Activated naive CD4-positive, alpha-beta T cell treated with anti-CD3 and anti-CD28 coated beads for 36 hours (primary cell): ENCODE results near the gene PDGFC. TPM values are rescaled to one million over a fixed set of nuclear protein-coding genes. Genes with fewer than 3 reads are reported as not detected.
"Not testable (repeated sequence)": the region's sequence is repeated elsewhere in the genome, so short reads cannot be mapped to it uniquely, and the experiment has no call there.

Experiments
- CTCF ChIA-PET: fragments of 350-600 bp; sonication (Branson Sonifier 250); formaldehyde crosslinking; loops from one replicate; lab custom pipeline; 2021; ENCODE audit warnings: antibody characterized with exemption; lab: Charles Lee
- DNase-seq: peaks from one replicate; pipeline ENCODE4 v3.0.0-alpha.2; 2020
- H3K27ac Mint-ChIP-seq: one replicate; pipeline ENCODE4 v1.8.0; 2021; ENCODE audit warnings: mild to moderate bottlenecking, mixed read lengths
- H3K27me3 Mint-ChIP-seq: one replicate; pipeline ENCODE4 v1.8.0; 2021; ENCODE audit warnings: low read depth, mixed read lengths
- H3K36me3 Mint-ChIP-seq: one replicate; pipeline ENCODE4 v1.8.0; 2021; ENCODE audit warnings: low read depth, mixed read lengths
- H3K4me1 Mint-ChIP-seq: one replicate; pipeline ENCODE4 v1.8.0; 2021; ENCODE audit warnings: low read depth, mixed read lengths
- H3K4me3 Mint-ChIP-seq: one replicate; pipeline ENCODE4 v1.8.0; 2021; ENCODE audit warnings: mild to moderate bottlenecking, moderate library complexity, mixed read lengths
- H3K9me3 Mint-ChIP-seq: one replicate; pipeline ENCODE4 v1.8.0; 2021; ENCODE audit warnings: mixed read lengths
- intact Hi-C: fragments of 100-400 bp; cut with micrococcal nuclease; formaldehyde crosslinking; loops from one replicate; pipeline ENCODE4 v1.15.1; 2023
- total RNA-seq, 2 experiments: library from RNA; stranded (reverse); gene quantifications; one replicate each; pipeline ENCODE4 v1.2.3, GENCODE V29; 2021

PDGFC gene
- total RNA-seq, 2 experiments from 2014 or later: not detected

DNA sequence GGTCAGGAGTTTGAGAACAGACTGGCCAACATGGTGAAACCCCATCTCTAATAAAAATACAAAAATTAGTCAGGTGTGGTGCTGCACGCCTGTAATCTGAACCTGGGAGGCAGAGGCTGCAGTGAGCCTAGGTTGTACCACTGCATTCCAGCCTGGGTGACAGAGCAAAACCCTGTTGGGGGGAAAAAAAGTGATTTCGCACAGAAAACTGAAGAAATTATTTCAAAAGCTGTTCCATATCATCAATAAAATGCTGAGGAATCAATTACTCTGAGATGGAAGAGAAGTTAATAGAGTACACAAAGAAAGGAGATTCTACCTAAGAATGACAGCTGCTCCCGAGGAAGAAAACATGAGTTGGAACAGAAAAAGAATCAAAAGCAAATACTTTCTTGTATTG is 95.9 kb downstream of the PDGFC start:
- no peak overlapping the region for H3K27ac Mint-ChIP-seq
- no peak overlapping the region for H3K4me3 Mint-ChIP-seq
- intact Hi-C loops: no loop called here
- H3K4me1 Mint-ChIP-seq: no peaks in the 10 kb centered on the region
- no peaks in the 10 kb centered on the region for H3K36me3 Mint-ChIP-seq
- CTCF ChIA-PET: no interaction called here
- no peaks in the 10 kb centered on the region for H3K27me3 Mint-ChIP-seq
- peaks cover 3% of the 10 kb centered on the region for H3K9me3 Mint-ChIP-seq
- no peak for DNase-seq

DNA sequence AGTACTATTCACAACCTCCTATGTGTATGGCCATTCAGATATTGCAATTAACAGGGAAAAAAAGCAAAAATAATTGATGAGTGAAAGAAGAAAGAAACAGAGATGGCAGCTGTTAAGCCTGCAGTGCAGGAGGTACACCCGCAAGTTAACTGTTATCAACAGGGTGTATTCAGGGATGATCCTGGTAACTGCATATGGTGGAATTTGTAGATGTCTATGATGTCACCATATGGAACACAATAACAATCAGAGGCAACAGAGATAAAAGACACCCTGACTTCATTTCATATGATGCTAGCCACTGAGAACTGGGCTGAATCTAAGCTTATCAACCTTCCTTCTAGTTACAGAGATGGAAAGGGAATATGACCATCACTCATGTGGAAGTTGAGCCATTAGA is 96.5 kb downstream of the PDGFC start:
- Mint-ChIP-seq H3K9me3 (peaks cover 3% of the 10 kb centered on the region), H3K27me3 (no peaks in the 10 kb centered on the region), H3K27ac (no peak overlapping the region), H3K4me3 (no peak overlapping the region), H3K4me1 (no peaks in the 10 kb centered on the region), H3K36me3 (no peaks in the 10 kb centered on the region)
- CTCF ChIA-PET: no interaction called here
- intact Hi-C loops: no loop called here
- DNase-seq: no peak

DNA sequence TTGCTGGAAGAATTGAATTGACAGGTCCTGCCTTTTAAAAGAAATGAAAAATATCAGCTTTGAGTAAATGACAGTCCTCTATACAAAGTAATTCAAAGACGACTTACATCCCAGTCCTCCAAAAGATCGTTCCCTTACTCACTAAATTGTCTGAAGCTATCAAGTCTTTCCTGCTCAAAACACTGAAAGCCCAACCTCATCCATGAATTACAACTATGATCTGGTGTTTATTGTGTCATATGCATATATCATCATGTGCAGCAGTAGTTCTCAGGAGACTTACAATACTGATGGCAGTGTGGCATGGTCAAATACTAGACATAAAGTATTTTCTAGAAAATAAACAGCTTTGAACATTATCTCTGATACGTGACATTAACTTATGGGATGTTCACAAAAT is 97.8 kb downstream of the PDGFC start:
- CTCF ChIA-PET: no interaction called here

DNA sequence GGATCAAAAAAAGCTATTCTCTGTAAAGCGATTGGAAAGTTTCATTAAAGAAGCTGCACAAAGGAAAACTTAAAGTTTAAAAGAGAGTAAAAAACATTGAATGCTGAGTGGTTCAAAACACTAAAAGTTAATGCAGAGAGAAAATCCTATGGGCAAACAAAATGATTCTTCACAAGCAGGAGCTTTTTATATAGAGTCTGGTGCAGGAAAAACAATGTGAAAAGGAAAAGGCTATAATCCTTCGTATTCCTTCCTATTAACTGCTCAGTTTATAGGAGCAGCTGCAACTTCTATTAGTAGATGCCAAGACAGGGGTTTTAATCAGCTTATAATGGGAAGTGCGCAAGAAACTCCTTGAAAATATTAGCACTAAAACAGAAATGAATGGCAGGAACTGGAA is 100.7 kb downstream of the PDGFC start:
- Mint-ChIP-seq H3K36me3 (no peaks in the 10 kb centered on the region), H3K27ac (no peak overlapping the region), H3K27me3 (no peaks in the 10 kb centered on the region), H3K4me1 (no peaks in the 10 kb centered on the region), H3K4me3 (no peak overlapping the region), H3K9me3 (peaks cover 8% of the 10 kb centered on the region)
- no peak for DNase-seq
- CTCF ChIA-PET: no interaction called here
- intact Hi-C loops: no loop called here

More for the DNA sequence above, 97.8 kb downstream of the PDGFC start:
- Mint-ChIP-seq H3K4me1 (no peaks in the 10 kb centered on the region), H3K36me3 (no peaks in the 10 kb centered on the region), H3K9me3 (peaks cover 4% of the 10 kb centered on the region), H3K27me3 (no peaks in the 10 kb centered on the region), H3K4me3 (no peak overlapping the region), H3K27ac (no peak overlapping the region)
- intact Hi-C loops: no loop called here
- DNase-seq: no peak

DNA sequence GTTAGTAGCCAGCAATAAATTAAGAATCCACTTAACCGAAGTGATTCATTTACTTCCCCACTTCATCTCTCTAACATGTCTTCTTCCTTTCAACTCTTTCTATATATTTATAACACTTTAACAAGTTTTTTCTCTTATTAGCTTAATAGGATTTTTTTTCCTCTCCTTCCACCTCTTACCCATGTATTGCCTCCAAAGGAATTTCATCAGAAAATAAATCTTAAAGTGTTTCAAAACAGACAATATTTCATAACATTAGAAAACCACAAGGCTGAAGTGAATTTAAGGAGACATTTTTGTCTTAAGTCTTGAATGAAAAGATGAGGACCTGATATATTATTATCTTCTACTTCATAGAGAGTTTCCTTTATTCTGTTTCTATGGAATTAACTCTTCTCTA is 101.5 kb downstream of the PDGFC start:
- DNase-seq: no peak
- Mint-ChIP-seq H3K4me1 (no peaks in the 10 kb centered on the region), H3K9me3 (peaks cover 8% of the 10 kb centered on the region), H3K4me3 (no peak overlapping the region), H3K27ac (no peak overlapping the region), H3K27me3 (no peaks in the 10 kb centered on the region), H3K36me3 (no peaks in the 10 kb centered on the region)
- intact Hi-C loops: no loop called here
- CTCF ChIA-PET: no interaction called here

DNA sequence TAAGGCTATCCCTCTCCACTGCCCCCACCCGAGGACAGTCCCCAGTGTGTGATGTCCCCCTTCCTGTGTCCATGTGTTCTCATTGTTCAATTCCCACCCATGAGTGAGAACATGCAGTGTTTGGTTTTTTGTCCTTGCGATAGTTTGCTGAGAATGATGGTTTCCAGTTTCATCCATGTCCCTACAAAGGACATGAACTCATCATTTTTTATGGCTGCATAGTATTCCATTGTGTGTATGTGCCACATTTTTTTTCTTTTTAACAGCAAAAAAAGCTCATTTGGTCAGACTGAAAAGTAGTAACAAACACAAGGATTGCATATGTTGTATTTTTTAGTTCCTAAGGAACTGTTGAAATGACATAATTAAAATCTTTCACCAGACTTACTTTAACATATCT is 105.5 kb downstream of the PDGFC start:
- not testable (repeated sequence) for H3K4me1 Mint-ChIP-seq

DNA sequence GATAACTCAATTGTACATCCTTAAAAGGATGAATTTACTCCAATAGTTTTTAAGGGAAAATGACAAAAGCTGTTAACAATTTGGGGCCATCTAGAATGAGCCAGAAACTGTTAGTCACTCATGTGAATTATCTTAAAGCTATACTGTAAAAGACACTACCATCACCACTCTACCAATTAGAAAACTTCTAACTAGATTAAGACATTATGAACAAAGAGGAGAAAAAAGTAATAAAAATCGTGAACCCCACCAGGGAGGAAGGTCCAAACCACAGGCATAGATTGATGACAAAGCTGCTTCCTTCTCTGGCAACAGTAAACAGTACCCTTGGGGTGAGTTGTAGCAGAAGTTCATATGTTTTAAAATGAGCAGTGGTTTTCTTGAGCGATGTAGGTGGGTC is 106.1 kb downstream of the PDGFC start:
- Mint-ChIP-seq H3K4me1 (no peaks in the 10 kb centered on the region), H3K27ac (no peak overlapping the region), H3K36me3 (no peaks in the 10 kb centered on the region), H3K9me3 (peaks cover 5% of the 10 kb centered on the region), H3K4me3 (no peak overlapping the region), H3K27me3 (no peaks in the 10 kb centered on the region)
- CTCF ChIA-PET: no interaction called here
- intact Hi-C loops: no loop called here
- DNase-seq: no peak

More for the DNA sequence above, 105.5 kb downstream of the PDGFC start:
- DNase-seq, H3K36me3 Mint-ChIP-seq, intact Hi-C loops, H3K4me3 Mint-ChIP-seq, CTCF ChIA-PET, H3K27ac Mint-ChIP-seq, H3K27me3 Mint-ChIP-seq, H3K9me3 Mint-ChIP-seq: not testable (repeated sequence)

DNA sequence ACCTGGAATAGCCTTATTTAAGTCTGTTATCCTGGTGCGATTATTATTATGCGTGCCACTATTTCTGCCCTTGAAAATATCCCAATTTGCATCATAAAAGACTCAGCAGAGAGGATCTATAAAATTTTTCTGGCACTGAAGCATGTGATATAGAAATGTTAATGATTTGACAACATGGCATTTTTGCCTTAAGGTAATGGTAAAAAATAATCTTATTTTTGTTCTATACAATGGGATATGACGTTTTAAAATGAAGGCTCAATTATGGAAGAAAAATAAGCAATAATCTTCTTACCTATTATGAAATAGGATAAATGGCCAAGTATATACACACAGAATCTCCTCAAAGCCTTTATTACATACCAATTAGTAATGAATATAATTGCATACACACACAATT is 113.5 kb downstream of the PDGFC start:
- Mint-ChIP-seq H3K27ac (no peak overlapping the region), H3K27me3 (no peaks in the 10 kb centered on the region)

DNA sequence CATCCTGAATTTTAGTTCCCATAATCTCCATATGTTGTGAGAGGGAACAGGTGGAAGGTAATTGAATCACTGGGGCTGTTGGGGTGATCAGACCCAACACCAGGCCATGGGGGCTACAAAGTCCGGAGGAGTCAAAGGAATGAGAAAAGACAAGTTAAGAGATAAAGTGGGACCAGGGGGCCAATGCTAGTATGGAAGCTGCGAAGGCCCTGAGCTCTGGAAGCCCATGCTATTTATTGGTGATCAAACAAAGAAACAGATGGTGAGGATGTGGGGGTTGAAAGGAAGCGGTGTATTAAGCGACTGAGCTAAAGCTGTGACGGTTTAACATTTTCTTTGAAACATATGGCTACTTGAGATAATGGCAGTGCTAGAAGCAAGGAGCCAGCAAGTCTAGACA is 132.8 kb downstream of the PDGFC start:
- no peak overlapping the region for H3K27ac Mint-ChIP-seq
- CTCF ChIA-PET: no interaction called here
- peaks cover 14% of the 10 kb centered on the region for H3K9me3 Mint-ChIP-seq
- H3K27me3 Mint-ChIP-seq: no peaks in the 10 kb centered on the region
- DNase-seq: no peak
- no peaks in the 10 kb centered on the region for H3K36me3 Mint-ChIP-seq
- H3K4me3 Mint-ChIP-seq: no peak overlapping the region
- intact Hi-C loops: no loop called here
- H3K4me1 Mint-ChIP-seq: no peaks in the 10 kb centered on the region

More for the DNA sequence above, 113.5 kb downstream of the PDGFC start:
- intact Hi-C loops: no loop called here
- CTCF ChIA-PET: no interaction called here
- no peaks in the 10 kb centered on the region for H3K36me3 Mint-ChIP-seq
- no peak for DNase-seq
- no peaks in the 10 kb centered on the region for H3K4me1 Mint-ChIP-seq
- no peaks in the 10 kb centered on the region for H3K9me3 Mint-ChIP-seq
- H3K4me3 Mint-ChIP-seq: no peak overlapping the region

DNA sequence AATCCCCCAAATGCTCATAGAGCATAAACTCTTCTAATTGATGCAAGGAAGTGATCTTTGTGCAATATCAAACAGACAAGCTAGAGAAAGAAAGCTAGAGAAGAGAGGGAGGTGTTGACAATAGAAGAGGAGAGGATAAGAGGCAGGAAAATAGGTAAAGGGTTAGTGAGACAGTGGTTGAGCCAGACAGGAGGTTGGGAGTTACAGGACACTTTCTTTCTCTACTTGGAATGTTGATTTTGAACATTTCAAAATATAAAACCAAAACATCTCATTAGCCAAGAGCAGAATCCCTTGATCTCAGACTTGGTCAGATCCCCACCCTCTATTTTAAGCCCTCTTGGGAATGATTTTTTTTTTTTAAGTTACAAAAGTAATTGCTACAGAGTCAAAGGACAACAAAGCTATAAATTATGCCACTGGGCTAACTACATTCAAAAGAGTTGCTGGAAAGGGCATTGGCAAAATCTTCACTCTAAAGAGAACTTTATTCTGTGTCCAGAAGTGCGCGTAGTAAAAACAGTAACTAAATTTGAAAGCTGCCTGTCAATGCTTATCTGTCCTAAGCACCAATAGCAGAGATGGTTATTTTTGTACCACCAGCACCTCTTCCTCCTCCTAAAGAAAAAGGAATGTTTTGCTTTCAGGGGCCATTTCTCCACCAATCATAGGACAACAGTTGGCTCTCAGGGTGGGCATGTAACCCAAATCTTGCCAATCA is 133.8 kb downstream of the PDGFC start:
- CTCF ChIA-PET: no interaction called here
- no peak overlapping the region for H3K4me3 Mint-ChIP-seq
- no peaks in the 10 kb centered on the region for H3K27me3 Mint-ChIP-seq
- H3K36me3 Mint-ChIP-seq: no peaks in the 10 kb centered on the region
- DNase-seq: no peak
- intact Hi-C loops: no loop called here
- peaks cover 14% of the 10 kb centered on the region for H3K9me3 Mint-ChIP-seq
- no peaks in the 10 kb centered on the region for H3K4me1 Mint-ChIP-seq
- no peak overlapping the region for H3K27ac Mint-ChIP-seq

DNA sequence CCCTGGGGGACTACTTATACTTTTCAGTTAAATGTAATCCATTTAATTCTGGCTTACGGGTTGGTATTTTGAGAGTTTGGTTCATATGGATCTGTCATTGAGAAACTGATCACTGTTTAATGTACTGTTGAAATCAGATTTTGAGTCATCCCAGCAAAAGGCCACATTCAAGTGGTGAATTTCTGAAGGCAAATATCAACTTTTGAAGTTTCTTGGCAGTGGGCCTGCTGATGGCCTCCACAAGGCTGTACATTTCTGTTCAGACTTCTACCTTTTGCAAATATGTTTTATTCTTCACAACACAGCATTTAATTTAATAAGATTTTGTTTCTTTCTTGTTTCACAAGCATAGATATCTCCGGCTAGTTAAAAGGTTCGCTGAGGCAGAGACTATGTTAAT is 138.7 kb downstream of the PDGFC start:
- no peak for DNase-seq
- intact Hi-C loops: no loop called here
- peaks cover 3% of the 10 kb centered on the region for H3K9me3 Mint-ChIP-seq
- no peaks in the 10 kb centered on the region for H3K36me3 Mint-ChIP-seq
- no peak overlapping the region for H3K4me3 Mint-ChIP-seq
- no peak overlapping the region for H3K27ac Mint-ChIP-seq
- CTCF ChIA-PET: no interaction called here
- H3K27me3 Mint-ChIP-seq: no peaks in the 10 kb centered on the region
- H3K4me1 Mint-ChIP-seq: no peaks in the 10 kb centered on the region

DNA sequence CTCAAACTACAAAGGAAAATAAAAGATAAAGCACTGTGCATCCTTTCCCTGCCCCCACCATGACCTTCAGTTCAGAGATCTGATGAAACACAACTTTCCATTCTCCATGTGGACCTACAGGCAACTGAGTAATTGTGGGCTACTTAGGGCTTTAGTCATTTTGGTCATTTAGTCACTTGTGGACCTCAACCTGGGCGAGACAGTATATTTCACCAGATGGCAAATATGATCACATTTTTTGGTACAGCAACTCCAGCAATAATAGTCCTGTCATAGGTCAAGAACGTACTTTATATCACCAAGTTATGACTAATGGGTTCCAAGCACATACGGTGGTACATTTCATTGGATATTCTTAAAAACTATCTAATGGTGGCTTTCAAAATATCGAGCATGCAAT is 141.2 kb downstream of the PDGFC start:
- no peaks in the 10 kb centered on the region for H3K27me3 Mint-ChIP-seq
- CTCF ChIA-PET: no interaction called here
- H3K4me3 Mint-ChIP-seq: no peak overlapping the region
- H3K36me3 Mint-ChIP-seq: no peaks in the 10 kb centered on the region
- no peaks in the 10 kb centered on the region for H3K9me3 Mint-ChIP-seq
- no peak for DNase-seq
- intact Hi-C loops: no loop called here
- H3K4me1 Mint-ChIP-seq: no peaks in the 10 kb centered on the region
- no peak overlapping the region for H3K27ac Mint-ChIP-seq

DNA sequence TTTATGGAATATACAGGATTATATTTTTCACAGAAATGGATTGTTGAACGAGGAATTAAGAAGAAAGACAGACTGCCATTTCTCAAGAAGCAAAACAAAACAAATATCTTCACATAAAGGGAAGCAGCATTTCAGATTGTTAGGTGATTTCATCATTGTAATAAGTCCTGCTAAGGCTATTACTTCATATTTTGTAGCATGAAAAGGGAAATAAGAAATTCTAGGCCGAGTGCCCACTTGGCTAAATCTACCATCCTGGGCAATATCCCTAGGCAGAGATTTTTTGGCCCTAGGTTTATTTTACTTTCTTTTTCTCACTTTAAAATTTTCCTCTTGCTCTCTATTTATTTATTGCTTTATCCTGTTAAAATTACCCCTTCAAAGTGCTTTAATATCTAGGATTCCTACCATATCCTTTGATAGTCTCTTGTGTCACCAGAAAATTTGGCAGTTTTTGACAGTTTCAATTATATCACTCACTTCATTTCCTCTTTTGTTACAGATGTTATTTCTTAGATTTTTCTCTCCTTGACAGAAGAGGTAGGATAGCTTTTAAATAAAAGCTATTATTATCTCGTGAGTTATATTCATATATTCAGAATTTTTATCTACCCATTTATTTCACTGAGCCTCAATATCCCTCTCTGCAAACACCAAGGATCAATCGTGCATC is 142.3 kb downstream of the PDGFC start:
- CTCF ChIA-PET: no interaction called here
- DNase-seq: no peak
- Mint-ChIP-seq H3K27ac (no peak overlapping the region), H3K9me3 (no peaks in the 10 kb centered on the region), H3K4me1 (no peaks in the 10 kb centered on the region), H3K36me3 (no peaks in the 10 kb centered on the region), H3K27me3 (no peaks in the 10 kb centered on the region), H3K4me3 (no peak overlapping the region)
- intact Hi-C loops: no loop called here
